ENCODE data around the gene SIL1. TPM values are rescaled to one million over a fixed set of nuclear protein-coding genes. Genes with fewer than 3 reads are reported as not detected.

The SIL1 gene
- polyA plus RNA-seq, 1 donor (not counting 4 experiments of a cell fraction or from before 2014, with no cell fraction given), result 45.4 TPM

GRCh38 chr5:138952962-138953361 is 245.2 kb downstream of the SIL1 start:
- Histone ChIP-seq H3K4me2 (ENCODE audit: control insufficient read depth, extremely low read depth, insufficient read depth, low read depth, low read length) (no peak overlapping the region), H4K20me1 (ENCODE audit: control insufficient read depth, extremely low read depth, insufficient read depth, low read length) (peaks cover 4% of the 10 kb centered on the region), H2AFZ (ENCODE audit: control insufficient read depth, low read length) (no peak overlapping the region), H3K9me1 (ENCODE audit: control insufficient read depth, extremely low read depth, insufficient read depth, low read length) (no peaks in the 10 kb centered on the region), H3K36me3 (ENCODE audit: control insufficient read depth in 2 of 2, extremely low read depth in 1 of 2, insufficient read depth in 2 of 2, low read length in 2 of 2) (peaks cover 0 to 4% of the 10 kb centered on the region in 2 experiments), H3K27ac (ENCODE audit: control insufficient read depth, insufficient read depth, low read length) (no peak overlapping the region), H3K9me3 (ENCODE audit: control insufficient read depth, low read depth, low read length) (no peaks in the 10 kb centered on the region), H3K4me3 (ENCODE audit: control insufficient read depth in 2 of 3, extremely low read depth in 1 of 3, insufficient read depth in 2 of 3, low read depth in 1 of 3, low read length in 3 of 3) (no peak overlapping the region), H3K79me2 (ENCODE audit: control insufficient read depth, insufficient read depth, low read length) (no peaks in the 10 kb centered on the region), H3K4me1 (ENCODE audit: control insufficient read depth, extremely low read depth, insufficient read depth, low read length) (peaks cover 10% of the 10 kb centered on the region), H3K9ac (ENCODE audit: control insufficient read depth, extremely low read depth, insufficient read depth, low read length) (no peak overlapping the region), H3K27me3 (ENCODE audit: control insufficient read depth, extremely low read depth, insufficient read depth, low read length) (no peaks in the 10 kb centered on the region)
- FAIRE-seq (no peak), DNase-seq (ENCODE audit: low read depth, low spot score) (no peak)
- dilution Hi-C loops (cut with MboI; ENCODE audit: extremely low pct_ligation_motif_present, low sequenced_read_pairs), result no loop called here
- TF ChIP-seq EZH2 (IDR thresholded peaks at IDR 0.05; ENCODE audit: low read length), result no peak
- TF ChIP-seq, protein P1, sequence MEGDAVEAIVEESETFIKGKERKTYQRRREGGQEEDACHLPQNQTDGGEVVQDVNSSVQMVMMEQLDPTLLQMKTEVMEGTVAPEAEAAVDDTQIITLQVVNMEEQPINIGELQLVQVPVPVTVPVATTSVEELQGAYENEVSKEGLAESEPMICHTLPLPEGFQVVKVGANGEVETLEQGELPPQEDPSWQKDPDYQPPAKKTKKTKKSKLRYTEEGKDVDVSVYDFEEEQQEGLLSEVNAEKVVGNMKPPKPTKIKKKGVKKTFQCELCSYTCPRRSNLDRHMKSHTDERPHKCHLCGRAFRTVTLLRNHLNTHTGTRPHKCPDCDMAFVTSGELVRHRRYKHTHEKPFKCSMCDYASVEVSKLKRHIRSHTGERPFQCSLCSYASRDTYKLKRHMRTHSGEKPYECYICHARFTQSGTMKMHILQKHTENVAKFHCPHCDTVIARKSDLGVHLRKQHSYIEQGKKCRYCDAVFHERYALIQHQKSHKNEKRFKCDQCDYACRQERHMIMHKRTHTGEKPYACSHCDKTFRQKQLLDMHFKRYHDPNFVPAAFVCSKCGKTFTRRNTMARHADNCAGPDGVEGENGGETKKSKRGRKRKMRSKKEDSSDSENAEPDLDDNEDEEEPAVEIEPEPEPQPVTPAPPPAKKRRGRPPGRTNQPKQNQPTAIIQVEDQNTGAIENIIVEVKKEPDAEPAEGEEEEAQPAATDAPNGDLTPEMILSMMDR (optimal IDR thresholded peaks at IDR 0.05 in 1 of 3, IDR thresholded peaks at IDR 0.05 in 1 of 3, conservative IDR thresholded peaks at IDR 0.05 in 1 of 3; ENCODE audit: extremely low read depth in 1 of 3, insufficient read depth in 2 of 3, low read length in 3 of 3), result no peak

DNA sequence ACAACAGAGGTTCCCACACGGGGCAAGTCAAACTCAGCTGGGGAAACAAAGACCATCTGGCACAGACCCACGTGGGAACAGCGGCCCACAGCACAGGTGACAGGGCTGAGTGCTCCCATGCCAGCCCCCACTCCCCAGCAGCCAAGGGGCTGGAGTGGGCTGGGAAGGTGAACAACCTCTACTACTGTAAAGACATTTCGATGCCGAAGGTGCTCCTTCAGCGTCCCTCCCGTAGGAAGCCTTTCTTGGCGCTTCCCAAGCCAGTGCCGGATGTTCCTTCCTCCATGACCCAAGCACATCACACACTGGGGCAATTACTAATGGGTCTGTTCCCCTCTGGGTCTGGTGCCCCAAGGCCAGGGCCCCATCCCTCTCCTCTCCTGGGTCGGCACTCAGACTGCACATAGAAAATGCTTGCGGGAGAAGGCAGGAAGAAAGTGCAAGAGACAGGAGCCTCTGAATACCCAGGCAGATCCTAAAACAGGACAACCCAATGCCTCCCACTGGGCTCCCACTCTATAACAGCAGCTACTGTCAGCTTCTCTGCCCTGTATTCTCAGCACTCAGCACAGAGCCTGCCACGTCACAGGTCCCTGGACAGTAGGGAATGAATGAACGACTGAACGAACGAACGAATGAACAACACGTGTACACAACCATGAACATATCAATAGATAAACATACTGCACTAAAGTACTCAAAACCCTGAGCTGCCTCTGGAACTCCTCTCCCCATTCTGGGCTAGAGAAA is 246.0 kb downstream of the SIL1 start:
- H3K9ac ChIP-seq (ENCODE audit: control insufficient read depth, extremely low read depth, insufficient read depth, low read length), result no peak overlapping the region
- H4K20me1 ChIP-seq (ENCODE audit: control insufficient read depth, extremely low read depth, insufficient read depth, low read length), result peaks cover 4% of the 10 kb centered on the region
- no peaks in the 10 kb centered on the region for H3K79me2 ChIP-seq (ENCODE audit: control insufficient read depth, insufficient read depth, low read length)
- H3K4me3 ChIP-seq (ENCODE audit: control insufficient read depth in 2 of 3, extremely low read depth in 1 of 3, insufficient read depth in 2 of 3, low read depth in 1 of 3, low read length in 3 of 3), result no peak overlapping the region
- peaks cover 10% of the 10 kb centered on the region for H3K4me1 ChIP-seq (ENCODE audit: control insufficient read depth, extremely low read depth, insufficient read depth, low read length)
- dilution Hi-C loops (cut with MboI; ENCODE audit: extremely low pct_ligation_motif_present, low sequenced_read_pairs), result no loop called here
- H3K27ac ChIP-seq (ENCODE audit: control insufficient read depth, insufficient read depth, low read length), result no peak overlapping the region
- TF ChIP-seq, protein P1 (optimal IDR thresholded peaks at IDR 0.05 in 1 of 3, IDR thresholded peaks at IDR 0.05 in 1 of 3, conservative IDR thresholded peaks at IDR 0.05 in 1 of 3; ENCODE audit: extremely low read depth in 1 of 3, insufficient read depth in 2 of 3, low read length in 3 of 3), result no peak
- no peak for TF ChIP-seq EZH2 (IDR thresholded peaks at IDR 0.05; ENCODE audit: low read length)
- H2AFZ ChIP-seq (ENCODE audit: control insufficient read depth, low read length), result no peak overlapping the region
- no peaks in the 10 kb centered on the region for H3K27me3 ChIP-seq (ENCODE audit: control insufficient read depth, extremely low read depth, insufficient read depth, low read length)
- DNase-seq (ENCODE audit: low read depth, low spot score), result no peak
- H3K36me3 ChIP-seq (ENCODE audit: control insufficient read depth in 2 of 2, extremely low read depth in 1 of 2, insufficient read depth in 2 of 2, low read length in 2 of 2), result peaks cover 1 to 7% of the 10 kb centered on the region in 2 experiments
- FAIRE-seq, result no peak
- no peaks in the 10 kb centered on the region for H3K9me1 ChIP-seq (ENCODE audit: control insufficient read depth, extremely low read depth, insufficient read depth, low read length)
- H3K9me3 ChIP-seq (ENCODE audit: control insufficient read depth, low read depth, low read length), result no peaks in the 10 kb centered on the region
- H3K4me2 ChIP-seq (ENCODE audit: control insufficient read depth, extremely low read depth, insufficient read depth, low read depth, low read length), result no peak overlapping the region
